Activated CD4-positive, alpha-beta T cell treated with anti-CD3 and anti-CD28 coated beads for 48 hours (primary cell): ENCODE data around the gene PEX7.
A peak's percentile ranks its signal among the peaks of the same experiment; 100 is the strongest.
"Not testable (repeated sequence)": the region's sequence is repeated elsewhere in the genome, so short reads cannot be mapped to it uniquely, and the experiment has no call there.

Experiments
- DNase-seq: peaks from one replicate; pipeline ENCODE4 v3.0.0-alpha.2; 2020

The PEX7 gene

GRCh38 chr6:136822376-136823127 lies at the start of gene PEX7:
Gene PEX7, plus strand, starts transcription at chr6:136822592. Its CDS starts 74 bp downstream, at chr6:136822666.
- DNase-seq = peak; percentile 92

- no peak for DNase-seq
Measured at GRCh38 chr6:136772685-136773472, 49.5 kb upstream of the PEX7 start.

GRCh38 chr6:136773473-136773796 lies 49.0 kb upstream of the PEX7 start:
- no peak for DNase-seq

GRCh38 chr6:136774228-136775041 lies 48.0 kb upstream of the PEX7 start:
- DNase-seq = no peak

GRCh38 chr6:136775081-136775480 lies 47.3 kb upstream of the PEX7 start:
- DNase-seq = no peak

DNA sequence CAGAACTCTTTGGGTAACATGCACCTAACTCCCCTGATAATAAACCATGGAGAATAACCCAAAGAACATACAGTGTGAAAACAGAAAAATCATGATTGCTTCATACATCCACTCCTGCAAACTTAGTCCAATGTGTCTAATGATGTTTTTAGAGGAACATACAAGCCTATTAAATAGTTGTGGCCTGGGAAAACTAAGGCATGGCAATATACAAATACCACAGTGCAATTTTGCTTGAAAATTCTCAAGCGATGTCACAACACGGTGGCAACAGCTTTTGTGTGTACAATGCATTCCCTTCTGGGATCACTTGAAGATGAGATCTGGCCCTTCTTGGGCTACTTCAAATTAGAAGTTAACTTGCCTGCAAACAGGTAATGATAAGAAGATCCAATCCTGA lies 46.8 kb upstream of the PEX7 start:
- no peak for DNase-seq

- DNase-seq = no peak
Measured at GRCh38 chr6:136777651-136778050, 44.7 kb upstream of the PEX7 start.

GRCh38 chr6:136779682-136780081 lies 42.7 kb upstream of the PEX7 start:
- DNase-seq = no peak

GRCh38 chr6:136780972-136781371 lies 41.4 kb upstream of the PEX7 start:
- no peak for DNase-seq

DNA sequence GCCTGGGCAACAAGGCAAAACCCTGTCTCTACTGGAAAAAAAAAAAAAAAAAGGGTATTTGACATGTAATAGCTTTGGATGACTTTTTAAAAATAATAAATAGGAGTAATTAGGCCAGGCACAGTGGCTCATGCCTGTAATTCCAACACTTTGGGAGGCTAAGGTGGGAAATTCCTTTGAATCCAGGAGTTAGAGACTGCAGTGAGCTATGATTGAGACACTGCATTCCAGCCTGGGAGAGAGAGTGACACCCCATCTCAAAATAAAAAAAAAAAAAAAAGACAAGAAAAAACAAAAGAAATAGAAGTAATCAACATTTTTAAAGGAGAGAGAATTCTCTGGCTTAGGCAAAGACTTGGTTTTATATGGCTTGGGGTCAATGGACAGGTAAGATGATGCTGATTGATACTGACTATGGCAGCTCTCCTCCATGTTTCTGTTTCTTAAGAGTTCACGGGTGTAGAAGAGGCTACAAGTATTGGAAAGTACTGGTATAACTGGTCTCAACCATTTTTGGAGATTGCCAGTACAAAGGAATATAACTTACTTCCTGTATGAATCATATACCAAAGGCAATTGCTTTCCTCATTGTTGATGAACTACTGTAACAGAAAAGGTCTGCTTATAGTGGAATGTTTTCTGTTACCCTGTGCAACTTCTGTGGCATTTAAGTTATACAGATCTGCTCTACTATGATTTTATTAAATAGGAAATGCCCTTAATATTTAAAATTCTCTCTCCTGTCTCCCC lies 40.2 kb upstream of the PEX7 start:
- DNase-seq = no peak

DNA sequence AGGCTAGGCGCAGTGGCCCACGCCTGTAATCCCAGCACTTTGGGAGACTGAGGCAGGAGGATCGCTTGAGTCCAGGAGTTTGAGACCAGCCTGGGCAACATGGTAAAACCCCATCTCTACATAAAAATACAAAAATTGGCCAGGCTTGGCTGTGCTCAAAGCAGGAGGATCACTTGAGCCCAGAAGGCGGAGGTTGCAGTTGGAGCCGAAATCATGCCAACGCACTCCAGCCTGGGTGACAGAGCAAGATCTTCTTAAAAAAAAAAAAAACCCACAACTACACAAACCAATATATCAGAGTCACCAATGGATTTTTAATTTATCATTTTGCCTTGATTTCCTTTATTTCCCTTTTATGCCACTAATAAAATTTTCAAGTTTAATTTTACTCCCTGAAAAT lies 39.4 kb upstream of the PEX7 start:
- no peak for DNase-seq

DNA sequence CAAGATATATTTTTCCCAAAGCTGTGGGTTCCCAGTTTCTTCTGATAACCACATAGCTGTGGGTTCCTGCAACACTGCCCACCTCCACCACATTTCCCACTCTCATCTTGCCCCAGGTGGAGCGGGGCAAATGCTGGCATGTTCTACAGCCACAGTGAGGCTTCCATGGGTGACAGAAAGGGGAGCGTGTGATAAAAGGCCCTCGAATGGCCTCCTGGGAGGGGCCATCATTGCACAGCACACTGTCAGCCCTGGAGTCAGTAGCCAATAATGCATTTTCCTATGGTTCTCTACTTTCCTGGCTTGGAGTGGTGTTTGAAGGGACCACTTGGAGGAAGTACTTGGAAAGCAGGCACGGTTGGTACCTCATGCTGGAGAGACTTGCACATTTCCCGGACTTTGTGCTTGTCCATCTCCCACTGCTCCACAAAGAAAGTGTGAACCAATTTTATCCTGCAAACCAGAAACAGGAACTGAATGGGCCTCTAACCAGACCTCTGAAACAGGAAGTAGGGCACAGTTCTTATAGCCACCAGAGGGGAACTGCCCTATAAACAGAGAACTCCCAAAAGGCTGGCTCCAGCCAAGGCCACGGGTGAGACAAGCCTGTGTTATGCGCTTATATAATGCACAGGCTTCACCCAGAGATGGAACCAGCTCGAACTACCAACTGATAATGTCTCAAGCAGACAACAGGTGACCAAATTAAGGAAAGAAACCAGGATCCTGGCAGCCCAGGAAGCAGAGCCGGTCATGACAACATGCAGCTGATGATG lies 38.7 kb upstream of the PEX7 start:
- DNase-seq = no peak

DNA sequence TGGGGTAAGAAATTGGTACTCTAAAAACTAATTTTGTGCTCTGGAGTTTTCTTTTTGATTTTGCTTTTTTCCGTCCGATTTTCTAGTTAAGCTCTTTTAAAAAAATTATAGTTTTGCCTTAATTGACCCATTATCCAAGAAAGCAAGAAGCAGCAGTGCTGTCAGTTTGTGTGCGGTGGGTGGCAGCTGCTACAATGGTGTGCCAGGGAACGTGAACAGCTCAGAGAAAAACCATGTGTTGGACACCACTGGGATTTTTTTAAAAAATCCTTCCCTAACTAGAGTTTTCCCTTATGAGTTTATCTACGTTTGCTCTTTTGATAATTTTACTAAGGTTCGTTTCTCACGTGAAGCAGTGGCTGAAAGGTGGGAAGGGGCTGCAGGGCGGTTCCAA lies 38.1 kb upstream of the PEX7 start:
- no peak for DNase-seq

- DNase-seq = peak; percentile 54
Measured at GRCh38 chr6:136784910-136785746, 37.3 kb upstream of the PEX7 start.

- DNase-seq = no peak
Measured at GRCh38 chr6:136786658-136787057, 35.7 kb upstream of the PEX7 start.

GRCh38 chr6:136787726-136788068 lies 34.7 kb upstream of the PEX7 start:
- DNase-seq = no peak

- peak; percentile 20 for DNase-seq
Measured at GRCh38 chr6:136788069-136788902, 34.1 kb upstream of the PEX7 start.

- not testable (repeated sequence) for DNase-seq
Measured at GRCh38 chr6:136789440-136789839, 33.0 kb upstream of the PEX7 start.

GRCh38 chr6:136790411-136791295 lies 31.7 kb upstream of the PEX7 start:
- no peak for DNase-seq
